NT2/D1 (cell line): ENCODE data around the gene YPEL3.
A peak's percentile ranks its signal among the peaks of the same experiment; 100 is the strongest.

Source experiments
- DNase-seq: peaks from one replicate; pipeline ENCODE4 v3.0.0-alpha.2; 2011; ENCODE audit warnings: low read depth, low spot score
- H3K27me3 ChIP-seq: 2 replicates; pipeline ENCODE4 v1.6.0; 2011; ENCODE audit warnings: mild to moderate bottlenecking; ENCODE audit not compliant: insufficient read length, insufficient read depth
- H3K36me3 ChIP-seq: 2 replicates; pipeline ENCODE4 v1.6.1; 2011; ENCODE audit warnings: mild to moderate bottlenecking, low read length, mixed read lengths; ENCODE audit not compliant: insufficient read depth, insufficient read length
- H3K4me1 ChIP-seq: 2 replicates; pipeline ENCODE4 v1.5.1; 2011; ENCODE audit not compliant: insufficient read depth, insufficient read length
- H3K4me3 ChIP-seq: 2 replicates; pipeline ENCODE4 v1.5.1; 2011; ENCODE audit warnings: low read depth; ENCODE audit not compliant: insufficient read length
- H3K9ac ChIP-seq: 2 replicates; pipeline ENCODE4 v1.6.0; 2011; ENCODE audit warnings: low read depth; ENCODE audit not compliant: insufficient read length
- H3K9me3 ChIP-seq: 2 replicates; pipeline ENCODE4 v1.5.1; 2011; ENCODE audit warnings: mild to moderate bottlenecking, low read length; ENCODE audit not compliant: insufficient read depth
- SUZ12 ChIP-seq: IDR thresholded peaks from 2 replicates; pipeline ENCODE4 v1.6.1; 2011; ENCODE audit not compliant: insufficient read length, insufficient read depth; ENCODE audit errors: extremely low read depth
- YY1 ChIP-seq: IDR thresholded peaks from 2 replicates; pipeline ENCODE4 v1.6.1; 2011; ENCODE audit not compliant: insufficient read length, insufficient read depth
- ZNF274 ChIP-seq: IDR thresholded peaks from 2 replicates; pipeline ENCODE4 v1.6.1; 2011; ENCODE audit warnings: mild to moderate bottlenecking, low read depth, low read length

The YPEL3 gene

GRCh38 chr16:30112197-30113030 lies 16.4 kb upstream of the YPEL3 start:
- Histone ChIP-seq H3K9me3 (no peaks in the 10 kb centered on the region), H3K9ac (peak overlapping the region; percentile 42), H3K4me3 (no peak overlapping the region), H3K4me1 (peaks cover 15% of the 10 kb centered on the region), H3K36me3 (peaks cover 35% of the 10 kb centered on the region), H3K27me3 (no peaks in the 10 kb centered on the region)
- peak; percentile 75 for DNase-seq
- TF ChIP-seq YY1 (no peak), ZNF274 (no peak), SUZ12 (no peak)

GRCh38 chr16:30110661-30111060 lies 14.6 kb upstream of the YPEL3 start:
- peaks cover 21% of the 10 kb centered on the region for H3K36me3 ChIP-seq
- no peak overlapping the region for H3K9ac ChIP-seq
- DNase-seq: peak; percentile 44
- H3K27me3 ChIP-seq: no peaks in the 10 kb centered on the region
- no peak overlapping the region for H3K4me3 ChIP-seq
- TF ChIP-seq SUZ12: no peak
- TF ChIP-seq YY1: no peak
- no peak for TF ChIP-seq ZNF274
- peaks cover 15% of the 10 kb centered on the region for H3K4me1 ChIP-seq
- no peaks in the 10 kb centered on the region for H3K9me3 ChIP-seq

DNA sequence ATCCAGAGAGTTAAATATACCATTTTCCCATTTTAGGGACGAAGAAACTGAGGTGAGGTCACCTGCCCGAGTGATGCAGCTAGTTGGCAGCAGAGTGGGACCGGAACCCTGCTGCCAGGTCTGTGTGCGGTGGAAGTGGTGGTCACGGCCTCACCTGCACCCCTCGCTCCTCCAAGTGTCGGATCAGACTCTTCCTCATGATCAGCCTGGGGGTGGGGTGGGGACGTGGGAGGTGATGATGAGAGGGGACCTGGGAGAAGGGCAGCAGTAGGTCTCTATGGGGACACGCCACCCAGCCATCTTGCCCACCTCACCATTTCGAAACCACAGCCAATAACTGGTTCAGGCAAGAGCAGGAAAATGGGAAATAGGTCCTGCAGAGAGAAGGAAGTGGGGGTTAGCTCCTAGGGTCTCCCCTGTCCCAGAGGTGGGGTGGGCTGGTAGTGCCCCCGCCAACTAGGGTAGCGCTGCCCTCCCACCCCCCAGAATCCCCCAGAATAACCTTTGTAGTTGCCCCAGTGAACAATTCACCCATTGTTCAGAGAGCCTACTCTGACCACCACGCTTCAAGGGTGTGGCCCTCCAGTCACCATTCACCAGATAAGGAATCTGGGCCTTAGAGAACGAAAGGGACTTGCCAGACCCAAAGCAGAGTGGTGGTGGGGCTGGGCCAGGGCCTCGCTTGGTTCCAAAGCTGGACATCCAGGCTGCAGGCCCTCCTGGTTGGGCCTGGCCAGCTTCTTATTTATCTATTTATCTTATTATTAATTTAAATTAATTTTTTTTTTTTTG lies 12.2 kb upstream of the YPEL3 start:
- DNase-seq: no peak
- Histone ChIP-seq H3K4me1 (peaks cover 15% of the 10 kb centered on the region), H3K9me3 (no peaks in the 10 kb centered on the region), H3K9ac (no peak overlapping the region), H3K4me3 (no peak overlapping the region), H3K27me3 (no peaks in the 10 kb centered on the region), H3K36me3 (peaks cover 28% of the 10 kb centered on the region)
- TF ChIP-seq YY1 (no peak), ZNF274 (no peak), SUZ12 (no peak)

DNA sequence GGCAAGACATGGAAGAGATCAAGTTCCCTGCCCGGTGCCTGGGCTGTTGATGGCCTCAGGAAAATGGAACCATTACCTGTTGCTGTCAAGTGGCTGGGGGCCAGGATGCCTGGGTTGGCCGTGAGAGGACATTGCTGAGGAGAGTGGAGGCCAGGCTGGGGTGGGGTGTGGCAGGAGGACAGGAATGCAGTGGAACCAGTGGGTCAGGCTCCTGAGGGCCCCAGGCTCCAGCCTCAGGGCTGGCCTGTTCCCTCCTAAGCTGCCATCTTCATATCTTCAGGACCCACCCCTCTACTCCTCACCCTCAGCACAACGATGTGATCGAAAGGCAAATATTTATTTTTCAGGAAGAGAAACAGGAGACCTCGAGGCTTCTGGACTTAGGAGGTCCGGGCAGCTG lies 8.5 kb upstream of the YPEL3 start:
- Histone ChIP-seq H3K9me3 (0 out of 2 replicates have a peak, but pooled peaks cover 6% of the 10 kb centered on the region), H3K27me3 (no peaks in the 10 kb centered on the region), H3K4me3 (no peak overlapping the region), H3K4me1 (no peaks in the 10 kb centered on the region), H3K9ac (no peak overlapping the region), H3K36me3 (peaks cover 18% of the 10 kb centered on the region)
- no peak for TF ChIP-seq SUZ12
- no peak for TF ChIP-seq ZNF274
- no peak for DNase-seq

- Histone ChIP-seq H3K4me3 (no peak overlapping the region), H3K9me3 (0 out of 2 replicates have a peak, but pooled peaks cover 8% of the 10 kb centered on the region), H3K9ac (no peak overlapping the region), H3K4me1 (no peaks in the 10 kb centered on the region), H3K27me3 (no peaks in the 10 kb centered on the region), H3K36me3 (peaks cover 18% of the 10 kb centered on the region)
- TF ChIP-seq SUZ12 (no peak), YY1 (no peak), ZNF274 (no peak)
- no peak for DNase-seq
These were observed 8.1 kb upstream of the YPEL3 start for GRCh38 chr16:30104090-30104489.

DNA sequence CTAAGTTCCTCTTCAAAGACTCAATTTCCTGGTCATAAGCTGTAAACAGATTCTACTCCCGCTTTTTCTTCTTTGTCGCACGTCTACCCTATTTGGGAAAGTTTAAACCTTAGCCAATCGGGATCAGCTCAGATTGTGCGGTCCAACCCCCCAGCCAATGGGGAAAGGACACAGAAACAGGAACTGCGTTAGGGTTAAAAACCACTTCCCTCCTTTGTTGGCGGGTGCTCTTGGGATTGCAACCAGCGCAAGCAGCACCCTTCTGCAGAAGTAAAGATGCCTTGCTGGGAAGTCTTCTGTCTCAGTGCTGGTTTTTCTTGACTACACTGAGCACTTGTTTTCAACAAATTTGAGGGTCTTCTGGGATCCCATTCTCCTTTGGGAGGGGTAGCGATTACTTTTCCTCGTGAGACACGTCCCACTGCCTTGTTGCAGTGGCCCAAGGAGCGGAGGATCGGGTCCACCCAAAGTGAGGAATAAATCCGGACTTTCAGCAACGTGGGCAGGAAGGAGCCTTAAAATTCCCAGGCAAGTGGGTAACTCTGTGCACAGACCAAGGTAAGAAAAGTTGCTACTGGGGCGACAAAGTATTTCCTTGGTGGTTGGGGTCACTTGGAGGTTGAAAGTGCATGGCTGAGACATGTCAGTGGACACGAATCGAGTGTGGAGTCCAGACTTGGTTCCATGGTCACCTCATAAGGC lies 1.0 kb upstream of the YPEL3 start:
- H3K9me3 ChIP-seq: peaks cover 35% of the 10 kb centered on the region
- peak overlapping the region; percentile 81 for H3K9ac ChIP-seq
- H3K27me3 ChIP-seq: no peaks in the 10 kb centered on the region
- peaks cover 3% of the 10 kb centered on the region for H3K36me3 ChIP-seq
- peaks cover 17% of the 10 kb centered on the region for H3K4me1 ChIP-seq
- TF ChIP-seq SUZ12 (no peak), YY1 (no peak), ZNF274 (no peak)
- DNase-seq: no peak
- H3K4me3 ChIP-seq: peak overlapping the region; percentile 25
